GM10266 (cell line): ENCODE results near the gene TRIP13.
"Not testable (repeated sequence)": the region's sequence is repeated elsewhere in the genome, so short reads cannot be mapped to it uniquely, and the experiment has no call there.

Experiments
- DNase-seq: peaks from one replicate; pipeline ENCODE4 v3.0.0; 2012; ENCODE audit errors: extremely low spot score
- CTCF ChIP-seq: IDR thresholded peaks from 2 replicates; pipeline ENCODE4 v1.5.1; 2012; ENCODE audit warnings: mild to moderate bottlenecking, low read depth; ENCODE audit not compliant: control insufficient read depth, insufficient read depth; ENCODE audit errors: missing control alignments

TRIP13 gene

GRCh38 chr5:875931-876330 lies 16.8 kb upstream of the TRIP13 start:
- TF ChIP-seq CTCF: no peak

GRCh38 chr5:876398-877365 lies 16.0 kb upstream of the TRIP13 start:
- TF ChIP-seq CTCF: no peak
- DNase-seq: no peak

More at GRCh38 chr5:875931-876330, 16.8 kb upstream of the TRIP13 start:
- no peak for DNase-seq

GRCh38 chr5:878125-878524 lies 14.6 kb upstream of the TRIP13 start:
- TF ChIP-seq CTCF: no peak
- DNase-seq: no peak

GRCh38 chr5:878677-879076 lies 14.0 kb upstream of the TRIP13 start:
- not testable (repeated sequence) for DNase-seq

GRCh38 chr5:880816-881550 lies 11.7 kb upstream of the TRIP13 start:
- no peak for TF ChIP-seq CTCF
- no peak for DNase-seq

- TF ChIP-seq CTCF: no peak
- no peak for DNase-seq
These were observed 11.1 kb upstream of the TRIP13 start for GRCh38 chr5:881551-881935.

GRCh38 chr5:882253-883183 lies 10.2 kb upstream of the TRIP13 start:
- DNase-seq: no peak
- no peak for TF ChIP-seq CTCF
